Measurements from ENCODE around the gene CD24. TPM values are rescaled to one million over a fixed set of nuclear protein-coding genes. Genes with fewer than 3 reads are reported as not detected.

The CD24 gene
- total and polyA plus RNA-seq, 10 of the 15 experiments (the other 5 are each of a cell fraction or from before 2014, with no cell fraction given), result 0.19 to 21.2 (median 9.0) TPM

GRCh38 chr6:106966229-106966628 lies 8.3 kb downstream of the CD24 start (continued):
- TF ChIP-seq E2F8 (IDR thresholded peaks at IDR 0.05; ENCODE audit: low read depth, partially characterized antibody) (no peak), HDAC6 (IDR thresholded peaks at IDR 0.05; ENCODE audit: unreplicated experiment) (no peak), SPI1 (IDR thresholded peaks at IDR 0.05; ENCODE audit: borderline replicate concordance, insufficient read depth, low read depth, low read length) (no peak), HDAC2 (IDR thresholded peaks at IDR 0.05) (no peak)

GRCh38 chr6:106964954-106965353 lies 9.6 kb downstream of the CD24 start:
- intact Hi-C loops (cut with micrococcal nuclease; ENCODE audit: unreplicated experiment), result no loop called here

More at GRCh38 chr6:106964954-106965353, 9.6 kb downstream of the CD24 start:
- ChIA-PET RAD21 (ENCODE audit: unreplicated experiment) (no interaction called here), SMC1A (ENCODE audit: uncharacterized antibody, unreplicated experiment) (no interaction called here), POLR2A (no interaction called here), CTCF (no interaction called here)
- Histone ChIP-seq H3K27me3 (replicated peaks in 1 of 2; ENCODE audit: control insufficient read depth in 2 of 2, insufficient read depth in 2 of 2, low read length in 1 of 2) (no peaks in the 10 kb centered on the region), H3K4me2 (ENCODE audit: control insufficient read depth, insufficient read depth) (no peak overlapping the region), H3K4me1 (ENCODE audit: control insufficient read depth, insufficient read depth, low read length) (no peaks in the 10 kb centered on the region), H3K36me3 (ENCODE audit: control insufficient read depth in 2 of 2, insufficient read depth in 2 of 2, low read length in 1 of 2) (no peaks in the 10 kb centered on the region), H3K4me3 (no peak overlapping the region), H3K9me3 (replicated peaks; ENCODE audit: control insufficient read depth, insufficient read depth, low read length) (no peaks in the 10 kb centered on the region), H4K20me1 (ENCODE audit: control insufficient read depth, insufficient read depth) (no peaks in the 10 kb centered on the region), H3K27ac (ENCODE audit: control insufficient read depth, insufficient read depth) (no peak overlapping the region), H3K79me2 (ENCODE audit: control insufficient read depth, insufficient read depth, low read length) (no peaks in the 10 kb centered on the region), H3K9ac (ENCODE audit: control insufficient read depth, insufficient read depth, low read length) (no peak overlapping the region), H2AFZ (ENCODE audit: control insufficient read depth, low read depth, low read length) (no peak overlapping the region)
- FAIRE-seq (no peak), DNase-seq (ENCODE audit: low read depth, low spot score) (no peak), ATAC-seq (no peak)
- BruUV-seq (replicated peaks), result no TSS peak
- in situ Hi-C loops (cut with MboI), result no loop called here
- WGBS (ENCODE audit: insufficient coverage, insufficient replicate concordance, low lambda C conversion rate, missing lambda C conversion rate), result 0% methylated on average over 1 of the region's 1 CpG
- TF ChIP-seq LARP7 (IDR thresholded peaks at IDR 0.05) (no peak), RUNX3 (IDR thresholded peaks at IDR 0.05; ENCODE audit: low read length) (no peak), HDGF (IDR thresholded peaks at IDR 0.05) (no peak), NR2C1 (IDR thresholded peaks at IDR 0.05) (no peak), NKRF (conservative IDR thresholded peaks at IDR 0.05) (no peak)
